ENCODE results near the gene CYBA.

The CYBA gene

DNA sequence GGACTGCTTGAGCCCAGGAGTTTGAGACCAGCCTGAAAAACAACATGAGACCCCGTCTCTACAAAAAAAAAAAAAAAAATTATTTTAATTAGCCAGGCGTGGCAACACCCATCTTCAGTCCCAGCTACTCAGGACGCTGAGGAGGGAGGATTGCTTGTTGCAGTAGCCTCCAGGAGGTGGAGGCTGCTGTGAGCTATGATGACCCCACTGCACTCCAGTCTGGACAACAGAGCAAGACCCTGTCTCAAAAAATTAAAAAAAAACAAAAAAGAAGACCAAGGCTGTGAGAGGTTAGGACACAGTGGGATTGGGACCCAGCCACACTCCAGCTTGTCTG, 36.8 kb upstream of the CYBA start:
- Histone ChIP-seq H3K18ac (ENCODE audit: low read length) (no peak overlapping the region), H4K8ac (ENCODE audit: low read depth, low read length) (no peak overlapping the region), H3K27me3 (ENCODE audit: insufficient read depth, low read length) (peaks cover 5% of the 10 kb centered on the region)

GRCh38 chr16:88687254-88687576, 36.4 kb upstream of the CYBA start:
- no peak overlapping the region for H4K91ac ChIP-seq (ENCODE audit: low read depth, low read length)
- H3K79me1 ChIP-seq (ENCODE audit: low read length), result no peaks in the 10 kb centered on the region
- no peak overlapping the region for H3K14ac ChIP-seq (ENCODE audit: low read length)
- DNase-seq, result no peak
- no peak overlapping the region for H4K8ac ChIP-seq (ENCODE audit: low read depth, low read length)
- no peaks in the 10 kb centered on the region for H3K79me2 ChIP-seq (ENCODE audit: control insufficient read depth, insufficient read depth, low read length, poor library complexity)
- no peak overlapping the region for H2BK120ac ChIP-seq (ENCODE audit: insufficient read depth, low read length, poor library complexity)
- H3K4me1 ChIP-seq (ENCODE audit: control insufficient read depth in 1 of 2, insufficient read depth in 2 of 2, low read length in 2 of 2), result peaks cover 6 to 10% of the 10 kb centered on the region in 2 experiments
- no peak overlapping the region for H3K23ac ChIP-seq (ENCODE audit: low read length)
- no peak overlapping the region for H2AFZ ChIP-seq (ENCODE audit: insufficient read depth, low read length, poor library complexity)
- no peak overlapping the region for H3K4ac ChIP-seq (ENCODE audit: low read depth, low read length)
- H3K27me3 ChIP-seq (ENCODE audit: insufficient read depth, low read length), result peaks cover 5% of the 10 kb centered on the region
- H3K9ac ChIP-seq (ENCODE audit: low read length), result no peak overlapping the region
- WGBS (ENCODE audit: extremely low coverage, insufficient coverage, insufficient read length), result no CpG with 5 or more reads among the region's 10 CpGs
- H2BK5ac ChIP-seq (ENCODE audit: low read depth, low read length, poor library complexity), result no peak overlapping the region
- no peak overlapping the region for H3K4me3 ChIP-seq (ENCODE audit: low read depth, low read length)
- H3K4me2 ChIP-seq (ENCODE audit: low read length), result no peak overlapping the region
- no peak overlapping the region for H3K18ac ChIP-seq (ENCODE audit: low read length)
- H4K12ac ChIP-seq (ENCODE audit: low read depth, low read length), result no peak overlapping the region
- peaks cover 4% of the 10 kb centered on the region for H3K9me3 ChIP-seq (ENCODE audit: insufficient read depth, low read depth, low read length)
- H2BK12ac ChIP-seq (ENCODE audit: low read length), result no peak overlapping the region
- H2AK5ac ChIP-seq (ENCODE audit: low read length), result no peak overlapping the region
- no peak overlapping the region for H3K27ac ChIP-seq (ENCODE audit: low read depth, low read length)
- no peaks in the 10 kb centered on the region for H3K36me3 ChIP-seq (ENCODE audit: control insufficient read depth in 1 of 2, insufficient read depth in 2 of 2, low read length in 2 of 2)

More for the DNA sequence above, 36.8 kb upstream of the CYBA start:
- Histone ChIP-seq H2AFZ (ENCODE audit: insufficient read depth, low read length, poor library complexity) (no peak overlapping the region), H3K9ac (ENCODE audit: low read length) (no peak overlapping the region), H3K4me1 (ENCODE audit: control insufficient read depth in 1 of 2, insufficient read depth in 2 of 2, low read length in 2 of 2) (peaks cover 6 to 10% of the 10 kb centered on the region in 2 experiments), H4K91ac (ENCODE audit: low read depth, low read length) (no peak overlapping the region), H3K23ac (ENCODE audit: low read length) (no peak overlapping the region), H3K4me2 (ENCODE audit: low read length) (no peak overlapping the region), H2AK5ac (ENCODE audit: low read length) (no peak overlapping the region), H3K79me1 (ENCODE audit: low read length) (no peaks in the 10 kb centered on the region), H2BK120ac (ENCODE audit: insufficient read depth, low read length, poor library complexity) (no peak overlapping the region), H4K12ac (ENCODE audit: low read depth, low read length) (no peak overlapping the region), H3K4ac (ENCODE audit: low read depth, low read length) (no peak overlapping the region), H3K4me3 (ENCODE audit: low read depth, low read length) (no peak overlapping the region), H3K9me3 (ENCODE audit: insufficient read depth, low read depth, low read length) (peaks cover 4% of the 10 kb centered on the region), H3K36me3 (ENCODE audit: control insufficient read depth in 1 of 2, insufficient read depth in 2 of 2, low read length in 2 of 2) (no peaks in the 10 kb centered on the region), H3K14ac (ENCODE audit: low read length) (no peak overlapping the region), H3K27ac (ENCODE audit: low read depth, low read length) (no peak overlapping the region), H2BK12ac (ENCODE audit: low read length) (no peak overlapping the region), H2BK5ac (ENCODE audit: low read depth, low read length, poor library complexity) (no peak overlapping the region), H3K79me2 (ENCODE audit: control insufficient read depth, insufficient read depth, low read length, poor library complexity) (no peaks in the 10 kb centered on the region)
- DNase-seq, result no peak
- no CpG with 5 or more reads among the region's 3 CpGs for WGBS (ENCODE audit: extremely low coverage, insufficient coverage, insufficient read length)

DNA sequence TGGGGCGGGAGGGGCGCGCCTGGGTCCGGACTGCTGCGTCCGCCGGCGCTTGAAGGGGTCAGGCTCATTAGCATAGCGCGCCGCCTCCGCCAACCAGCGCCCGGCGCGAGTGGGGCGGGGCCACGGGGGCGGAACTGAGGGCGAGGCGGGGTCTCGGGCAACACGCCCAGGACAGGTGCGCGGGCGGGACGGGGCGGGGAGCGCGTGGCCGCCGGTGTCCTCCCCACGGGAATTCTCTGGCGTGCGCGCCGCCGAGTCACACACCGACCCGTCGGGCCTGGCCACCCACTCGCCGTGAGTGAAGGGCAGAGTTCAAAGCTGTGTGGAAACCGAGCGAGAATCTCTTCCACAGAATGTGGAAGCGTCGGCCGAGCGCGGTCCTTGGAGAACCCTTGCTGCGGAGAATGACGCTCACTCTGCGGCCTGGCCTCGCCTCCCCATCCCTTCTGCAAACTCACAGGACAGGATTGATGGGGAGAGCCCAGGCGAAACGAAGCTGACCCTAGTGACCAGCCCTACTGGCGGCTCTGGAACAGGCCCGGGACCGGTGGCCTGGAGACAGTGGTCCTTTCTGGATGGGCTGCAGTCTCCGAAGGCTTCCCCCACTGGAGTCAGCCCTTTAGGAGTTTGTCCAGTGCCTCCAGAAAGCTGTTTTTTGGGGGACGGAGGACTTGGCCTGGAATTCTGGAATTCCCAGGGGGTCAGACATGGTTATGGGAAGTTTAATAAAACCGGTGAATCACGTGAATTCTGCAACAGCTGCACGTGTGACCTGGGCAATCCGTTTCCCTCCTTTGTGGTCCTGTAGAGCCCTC, 35.8 kb upstream of the CYBA start, which contains the start of gene SNAI3:
TSS of gene SNAI3 (minus strand) at position 69 of the 815 bp plus-strand sequence. CDS start 101 bp downstream, outside the sequence.
- Histone ChIP-seq H4K8ac (ENCODE audit: low read depth, low read length) (no peak within 1 kb of the TSS), H3K18ac (ENCODE audit: low read length) (no peak within 1 kb of the TSS), H3K27me3 (ENCODE audit: insufficient read depth, low read length) (peaks cover 5% of the 10 kb centered on the region), H3K4ac (ENCODE audit: low read depth, low read length) (no peak within 1 kb of the TSS), H3K27ac (ENCODE audit: low read depth, low read length) (no peak within 1 kb of the TSS), H2AK5ac (ENCODE audit: low read length) (no peak within 1 kb of the TSS), H3K4me2 (ENCODE audit: low read length) (peak within 1 kb of the TSS; percentile 73), H3K23ac (ENCODE audit: low read length) (no peak within 1 kb of the TSS), H3K36me3 (ENCODE audit: control insufficient read depth in 1 of 2, insufficient read depth in 2 of 2, low read length in 2 of 2) (no peaks in the 10 kb centered on the region), H3K9ac (ENCODE audit: low read length) (no peak within 1 kb of the TSS), H3K14ac (ENCODE audit: low read length) (no peak within 1 kb of the TSS), H4K12ac (ENCODE audit: low read depth, low read length) (no peak within 1 kb of the TSS), H3K4me1 (ENCODE audit: control insufficient read depth in 1 of 2, insufficient read depth in 2 of 2, low read length in 2 of 2) (peaks cover 6 to 10% of the 10 kb centered on the region in 2 experiments), H4K91ac (ENCODE audit: low read depth, low read length) (no peak within 1 kb of the TSS), H2BK5ac (ENCODE audit: low read depth, low read length, poor library complexity) (no peak within 1 kb of the TSS), H2BK12ac (ENCODE audit: low read length) (no peak within 1 kb of the TSS), H2BK120ac (ENCODE audit: insufficient read depth, low read length, poor library complexity) (no peak within 1 kb of the TSS), H3K79me1 (ENCODE audit: low read length) (no peaks in the 10 kb centered on the region), H3K79me2 (ENCODE audit: control insufficient read depth, insufficient read depth, low read length, poor library complexity) (no peaks in the 10 kb centered on the region), H2AFZ (ENCODE audit: insufficient read depth, low read length, poor library complexity) (no peak within 1 kb of the TSS), H3K4me3 (ENCODE audit: low read depth, low read length) (peak within 1 kb of the TSS; percentile 38), H3K9me3 (ENCODE audit: insufficient read depth, low read depth, low read length) (peaks cover 4% of the 10 kb centered on the region)
- peak; percentile 58 to 69 for DNase-seq
- WGBS (ENCODE audit: extremely low coverage, insufficient coverage, insufficient read length), result no CpG with 5 or more reads among the region's 65 CpGs

DNA sequence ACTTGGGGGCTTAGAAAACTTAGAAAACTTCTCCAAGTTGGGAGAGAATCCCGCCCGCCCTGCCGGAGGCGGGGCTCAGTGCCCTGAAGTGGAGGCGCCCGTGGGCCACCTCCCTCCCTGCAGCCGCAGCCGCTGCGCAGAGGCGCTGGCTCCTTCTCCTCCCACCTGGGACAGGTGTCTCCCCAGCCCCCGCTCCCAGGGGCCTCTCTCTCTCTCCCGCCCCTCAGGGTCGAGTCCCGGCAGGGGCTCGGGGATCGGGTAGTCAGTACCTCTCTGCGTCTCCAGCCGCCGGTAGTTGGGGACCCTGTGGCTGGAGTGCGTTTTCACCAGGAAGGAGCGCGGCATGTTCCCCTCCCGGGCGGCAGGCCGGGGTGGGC, 35.2 kb upstream of the CYBA start:
- Histone ChIP-seq H3K79me2 (ENCODE audit: control insufficient read depth, insufficient read depth, low read length, poor library complexity) (no peaks in the 10 kb centered on the region), H3K27ac (ENCODE audit: low read depth, low read length) (no peak overlapping the region), H2AK5ac (ENCODE audit: low read length) (no peak overlapping the region), H2AFZ (ENCODE audit: insufficient read depth, low read length, poor library complexity) (no peak overlapping the region), H2BK5ac (ENCODE audit: low read depth, low read length, poor library complexity) (no peak overlapping the region), H3K36me3 (ENCODE audit: control insufficient read depth in 1 of 2, insufficient read depth in 2 of 2, low read length in 2 of 2) (no peaks in the 10 kb centered on the region), H3K9ac (ENCODE audit: low read length) (no peak overlapping the region), H3K79me1 (ENCODE audit: low read length) (no peaks in the 10 kb centered on the region), H4K91ac (ENCODE audit: low read depth, low read length) (no peak overlapping the region), H3K4me2 (ENCODE audit: low read length) (peak overlapping the region; percentile 73), H4K8ac (ENCODE audit: low read depth, low read length) (no peak overlapping the region), H3K4me1 (ENCODE audit: control insufficient read depth in 1 of 2, insufficient read depth in 2 of 2, low read length in 2 of 2) (peaks cover 6 to 10% of the 10 kb centered on the region in 2 experiments), H3K23ac (ENCODE audit: low read length) (no peak overlapping the region), H3K4me3 (ENCODE audit: low read depth, low read length) (peak overlapping the region; percentile 35), H2BK120ac (ENCODE audit: insufficient read depth, low read length, poor library complexity) (no peak overlapping the region), H3K27me3 (ENCODE audit: insufficient read depth, low read length) (peaks cover 5% of the 10 kb centered on the region), H4K12ac (ENCODE audit: low read depth, low read length) (no peak overlapping the region), H2BK12ac (ENCODE audit: low read length) (no peak overlapping the region), H3K4ac (ENCODE audit: low read depth, low read length) (no peak overlapping the region), H3K9me3 (ENCODE audit: insufficient read depth, low read depth, low read length) (peaks cover 4% of the 10 kb centered on the region), H3K14ac (ENCODE audit: low read length) (no peak overlapping the region), H3K18ac (ENCODE audit: low read length) (no peak overlapping the region)
- DNase-seq, result no peak
- WGBS (ENCODE audit: extremely low coverage, insufficient coverage, insufficient read length), result no CpG with 5 or more reads among the region's 25 CpGs

Data from trophoblast cell (in vitro differentiated cells and primary cell).